Stimulated activated CD4-positive, alpha-beta T cell treated with anti-CD3 and anti-CD28 coated beads, Interleukin-15, amount 100 ng/mL, for 1 hour (primary cell): ENCODE results near the gene PFN3.

Experiments used
- DNase-seq, 2 donors: peaks; one replicate each; pipeline ENCODE4 v3.0.0-alpha.2; 2020; ENCODE audit warnings: low read depth in 1 of 2, low spot score in 1 of 2

The PFN3 gene

GRCh38 chr5:177399997-177400868 is at the start of gene PFN3:
Gene PFN3 (minus strand): TSS chr5:177400661. CDS start chr5:177400576, 85 bp downstream.
- DNase-seq, result no peak

DNA sequence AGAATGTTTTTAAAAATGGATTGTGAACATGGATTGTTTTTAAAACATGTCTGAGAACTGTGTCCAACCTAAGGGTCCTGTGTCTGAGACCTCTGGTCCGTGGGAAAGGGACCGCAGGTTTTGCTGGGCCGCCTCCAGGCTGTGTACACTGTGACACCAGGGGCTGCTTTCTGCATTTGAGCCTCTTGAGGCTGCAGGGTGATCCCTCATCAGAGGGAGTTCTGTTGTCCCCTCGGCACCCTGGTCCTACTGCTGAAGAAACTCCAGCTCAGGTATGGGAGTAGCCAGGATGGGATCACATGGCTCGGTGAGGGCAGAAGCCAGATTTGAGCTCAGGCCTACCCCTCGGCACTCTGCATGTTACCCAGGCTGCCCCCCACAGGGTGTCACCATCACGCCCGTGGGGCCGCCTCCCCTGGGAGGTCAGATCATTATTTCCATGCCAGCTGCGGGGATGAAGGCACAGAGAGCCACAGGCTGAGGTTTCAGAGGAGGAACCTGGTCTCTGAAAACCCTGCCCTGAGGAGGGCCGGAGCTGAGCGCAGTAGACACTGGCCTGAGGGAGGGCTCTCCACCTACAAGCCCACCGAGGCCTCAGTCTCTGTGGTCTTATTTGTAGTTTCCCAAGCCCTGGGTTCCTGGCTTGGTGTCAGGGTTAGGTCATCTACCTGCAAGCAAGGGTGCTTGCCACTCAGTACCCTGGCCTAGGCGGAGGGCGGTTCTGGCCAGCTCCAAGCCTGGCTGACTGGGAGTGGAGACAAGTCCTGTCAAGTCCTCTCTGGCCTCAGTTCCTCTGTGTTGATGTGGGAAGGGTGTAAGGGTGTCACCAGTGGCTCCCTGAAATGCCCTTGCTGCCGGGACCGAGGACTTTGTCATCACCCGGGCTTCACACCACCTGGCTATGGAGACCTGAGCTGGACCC is 48.9 kb upstream of the PFN3 start:
- DNase-seq, result no peak

DNA sequence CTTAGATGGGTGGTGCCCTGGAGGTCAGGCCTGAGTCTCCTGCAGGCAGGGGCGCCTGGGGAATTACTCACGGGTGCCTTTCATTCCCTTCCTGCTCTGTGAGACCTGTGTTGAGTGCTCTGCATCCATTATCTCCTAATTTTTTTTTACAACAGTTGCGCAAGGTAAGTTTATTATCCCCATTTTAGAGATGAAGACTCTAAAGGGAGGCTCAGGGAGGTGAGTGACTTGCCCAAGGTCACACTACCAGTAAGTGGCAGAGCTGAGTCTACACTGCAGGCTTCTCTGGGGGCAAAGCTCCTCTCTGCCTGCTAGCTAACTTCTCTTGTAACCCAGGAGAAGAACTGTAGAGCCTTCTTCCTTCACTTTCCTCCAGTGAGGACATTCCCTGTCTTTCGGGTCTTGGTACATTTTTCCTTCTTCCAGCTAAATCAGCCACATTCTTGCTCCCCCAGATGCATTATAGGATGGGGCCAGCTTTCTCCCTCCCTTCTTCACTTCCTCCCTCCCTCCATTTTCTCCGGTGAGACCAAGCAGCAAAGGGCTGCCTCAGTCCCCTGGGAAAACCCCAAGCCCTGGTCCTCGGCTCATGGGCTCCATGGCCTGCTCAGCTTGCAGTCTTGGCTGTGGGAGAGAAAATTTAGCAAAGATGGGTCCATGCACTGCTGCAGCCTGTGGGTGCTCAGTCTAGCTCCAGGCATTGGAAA is 47.9 kb upstream of the PFN3 start:
- no peak for DNase-seq

- DNase-seq, result no peak
Measured at GRCh38 chr5:177447611-177448243, 47.3 kb upstream of the PFN3 start.

GRCh38 chr5:177447066-177447610 is 46.7 kb upstream of the PFN3 start:
- DNase-seq, result peak in 1 of 2 donors; percentile 53

DNA sequence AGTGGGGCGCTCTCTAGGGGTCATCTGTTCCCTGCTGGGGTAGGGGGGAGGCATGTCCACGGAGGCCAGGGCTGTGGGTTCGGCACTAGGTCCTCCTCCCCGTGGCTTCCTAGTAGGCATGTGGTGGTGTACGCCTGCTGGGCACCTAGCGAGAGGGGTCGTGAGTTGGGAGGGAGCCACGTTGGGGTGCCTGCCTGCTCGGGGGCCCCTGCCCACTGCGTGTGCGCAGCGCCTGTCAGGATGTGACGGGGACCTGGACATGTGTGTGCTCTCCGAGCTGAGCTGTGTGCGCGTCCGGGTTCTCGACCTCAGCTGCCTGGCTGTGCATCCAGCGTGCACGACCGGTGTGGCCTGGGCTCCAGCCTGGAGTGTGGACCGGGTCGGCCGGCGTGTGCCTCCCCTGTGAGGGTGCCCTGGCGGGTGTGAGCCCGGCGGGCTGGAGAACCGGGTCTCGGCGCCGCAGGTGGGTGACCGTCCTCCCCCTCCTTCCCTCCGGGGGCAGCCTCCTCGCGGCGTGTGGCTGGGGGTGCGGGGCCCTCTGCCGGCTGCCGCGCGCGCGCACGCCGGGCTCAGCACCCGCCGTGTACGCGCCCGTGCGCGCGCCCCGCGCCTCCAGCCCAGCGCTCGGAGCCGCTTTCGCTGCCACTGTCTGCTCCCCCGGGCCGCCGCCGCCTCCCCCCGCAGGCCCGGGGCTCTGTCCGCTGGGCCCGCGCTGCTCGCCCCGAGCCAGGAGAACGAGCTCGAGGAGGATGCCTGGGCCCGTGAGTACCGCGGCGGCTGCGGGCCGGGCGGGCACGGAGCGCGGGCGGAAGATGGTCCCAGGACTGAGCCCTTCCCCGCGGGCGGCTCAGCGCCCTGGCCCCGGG is 46.0 kb upstream of the PFN3 start, which contains the start of gene PRR7:
PRR7 (plus strand) TSS at position 615 of the 866 bp plus-strand sequence. CDS start 8,254 bp downstream, outside the sequence.
- peak; percentile 50 to 67 for DNase-seq

GRCh38 chr5:177445917-177446199 is 45.4 kb upstream of the PFN3 start:
- DNase-seq, result no peak

GRCh38 chr5:177445052-177445916 is 44.8 kb upstream of the PFN3 start:
- DNase-seq, result no peak

- DNase-seq, result no peak
Measured at GRCh38 chr5:177444106-177445051, 43.9 kb upstream of the PFN3 start.

- no peak for DNase-seq
Measured at GRCh38 chr5:177443144-177443983, 42.9 kb upstream of the PFN3 start.

- no peak for DNase-seq
Measured at GRCh38 chr5:177442066-177442826, 41.8 kb upstream of the PFN3 start.

DNA sequence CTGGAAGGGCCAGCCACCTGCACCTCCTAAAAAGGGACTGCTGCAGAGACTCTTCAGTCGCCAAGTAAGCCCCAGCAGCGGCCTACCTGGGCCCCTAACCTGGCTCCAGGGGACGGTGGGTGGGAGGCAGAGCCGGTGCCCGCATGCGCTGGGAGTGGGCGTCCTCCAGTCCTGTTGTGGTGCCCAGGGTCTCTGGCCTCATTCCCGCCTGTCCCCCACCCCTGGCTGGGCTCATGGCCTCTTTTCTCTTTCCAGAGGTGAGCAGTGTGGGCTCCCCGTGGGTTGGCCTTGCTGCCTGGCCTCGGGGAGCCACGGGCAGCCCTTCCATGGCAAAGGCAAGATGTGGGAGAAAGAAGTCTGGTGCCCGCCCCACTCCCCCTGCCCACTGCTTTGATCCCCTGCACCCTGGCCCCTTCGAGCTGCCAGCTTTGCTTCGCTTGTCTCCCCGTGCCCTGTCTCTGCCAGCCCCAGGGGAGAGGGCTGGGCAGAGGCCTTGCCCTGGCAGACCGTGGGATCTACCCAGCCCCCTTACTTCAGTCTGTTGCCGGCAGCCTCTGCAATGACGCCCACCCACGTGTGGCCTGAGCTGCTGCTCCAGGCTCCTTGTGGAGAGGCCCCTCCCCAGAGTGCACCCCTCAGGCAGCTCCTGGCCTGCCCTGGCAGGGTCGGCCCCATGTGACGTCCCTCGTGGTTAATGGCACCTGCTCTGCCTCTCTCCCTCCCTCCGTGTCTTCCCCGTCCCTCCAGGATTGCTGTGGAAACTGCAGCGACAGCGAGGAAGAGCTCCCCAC is 40.7 kb upstream of the PFN3 start:
- no peak for DNase-seq

GRCh38 chr5:177440211-177440989 is 39.9 kb upstream of the PFN3 start:
- no peak for DNase-seq

- DNase-seq, result no peak
Measured at GRCh38 chr5:177439518-177440053, 39.1 kb upstream of the PFN3 start.
